CD4-positive, alpha-beta T cell treated with Interleukin-4 for 4 hours (primary cell): ENCODE results near the gene ABCC8.

ENCODE experiments used
- DNase-seq: peaks from one replicate; pipeline ENCODE4 v3.0.0-alpha.2; 2020

Gene ABCC8

DNA sequence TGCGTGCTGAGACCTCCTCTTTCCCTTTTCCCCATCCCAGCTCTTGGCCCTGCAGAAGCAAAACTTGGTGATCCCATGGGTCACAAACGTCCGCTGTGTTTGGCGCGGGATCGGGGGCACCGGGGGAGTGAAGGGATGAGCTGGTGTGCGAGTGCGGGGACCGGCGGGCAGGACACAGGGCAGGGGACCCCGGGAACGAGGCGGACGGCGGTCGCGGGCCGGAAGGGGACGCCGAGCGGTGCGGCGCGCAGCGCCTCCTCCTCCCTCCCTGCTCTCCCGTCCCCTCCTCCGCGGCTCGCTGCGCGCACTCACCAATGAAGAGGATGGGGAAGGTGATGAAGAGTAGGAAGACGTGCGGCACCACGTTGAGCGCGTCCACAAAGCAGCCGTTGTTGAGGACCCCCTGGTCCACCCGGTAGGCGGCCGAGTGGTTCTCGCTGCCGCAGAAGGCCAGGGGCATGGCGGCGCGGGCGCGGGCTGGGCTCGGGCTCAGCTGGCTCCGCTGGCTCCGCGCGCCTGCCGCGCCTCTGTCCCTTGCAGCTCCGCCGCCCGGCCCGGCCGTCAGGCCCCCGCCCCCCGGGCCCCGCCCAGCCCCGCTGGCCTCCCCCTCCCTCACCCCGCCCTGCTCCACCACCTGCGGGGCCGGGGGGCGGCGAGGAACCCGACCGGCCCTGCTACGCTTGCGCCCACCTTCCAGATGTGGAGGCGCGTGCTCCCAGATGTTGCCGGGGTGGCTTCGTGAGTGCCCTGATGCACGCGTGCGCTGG lies at the start of gene ABCC8:
Gene ABCC8, minus strand, starts transcription at position 529 of the 767 bp plus-strand sequence. Its CDS starts 69 bp downstream, at position 460.
- DNase-seq: no peak

DNA sequence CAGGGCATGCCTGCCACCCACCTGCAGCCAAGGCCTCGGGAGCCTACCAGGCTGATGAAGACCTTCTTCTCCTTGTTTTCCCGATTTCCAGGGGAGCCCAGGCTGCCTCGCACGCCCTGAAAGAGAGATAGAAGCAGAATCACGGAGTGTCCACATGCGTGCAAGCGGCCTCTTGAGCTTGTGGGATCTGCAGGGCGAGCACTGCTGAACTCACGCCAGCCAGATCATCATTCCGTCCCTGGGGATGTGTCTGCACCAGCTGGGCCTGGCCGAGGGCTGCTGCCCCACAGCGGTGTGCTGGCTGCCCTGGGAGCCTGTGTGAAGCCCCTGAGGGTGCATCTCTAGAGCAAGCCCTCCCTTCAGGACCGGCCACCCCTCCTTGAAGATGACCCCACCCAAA lies 49.7 kb upstream of the ABCC8 start:
- DNase-seq: no peak

DNA sequence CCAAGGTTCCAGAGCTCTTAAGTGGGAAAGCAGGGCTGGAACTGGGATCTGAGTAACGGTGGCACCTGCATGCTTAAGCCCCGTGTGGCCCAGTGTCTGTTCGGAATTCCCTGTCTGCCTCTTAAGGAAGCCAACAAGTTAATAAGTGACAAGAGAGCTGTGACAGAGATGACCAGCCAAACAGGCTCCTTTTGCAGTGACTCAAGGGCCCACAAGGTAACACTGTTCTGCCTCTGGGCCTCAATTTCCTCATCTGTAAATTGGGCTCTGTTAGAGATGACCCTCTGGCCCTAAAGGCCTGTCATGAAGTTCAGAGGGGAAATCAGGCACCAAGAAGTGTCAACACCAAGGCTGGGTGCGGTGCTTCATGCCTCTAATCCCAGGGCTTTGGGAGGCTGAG lies 48.9 kb upstream of the ABCC8 start:
- no peak for DNase-seq

DNA sequence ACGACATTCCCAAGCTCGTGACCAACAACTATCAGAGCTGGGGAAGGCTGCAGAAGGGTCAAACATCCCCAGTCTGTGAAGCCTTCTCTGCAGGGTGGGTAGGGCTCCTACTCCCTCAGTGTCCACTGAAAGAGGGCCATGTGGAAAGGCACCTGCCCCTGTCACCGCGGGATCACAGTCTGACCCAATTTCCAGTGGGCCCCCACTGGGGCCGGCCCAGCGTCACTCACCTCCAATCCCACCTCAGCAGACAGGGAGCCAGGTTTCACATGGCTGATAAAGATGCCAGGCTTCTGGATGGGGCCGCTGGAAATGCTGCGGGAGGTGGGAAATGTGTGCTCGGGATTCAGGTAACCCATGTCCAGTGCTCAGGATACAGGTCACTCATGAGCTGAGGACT lies 47.6 kb upstream of the ABCC8 start:
- no peak for DNase-seq

DNA sequence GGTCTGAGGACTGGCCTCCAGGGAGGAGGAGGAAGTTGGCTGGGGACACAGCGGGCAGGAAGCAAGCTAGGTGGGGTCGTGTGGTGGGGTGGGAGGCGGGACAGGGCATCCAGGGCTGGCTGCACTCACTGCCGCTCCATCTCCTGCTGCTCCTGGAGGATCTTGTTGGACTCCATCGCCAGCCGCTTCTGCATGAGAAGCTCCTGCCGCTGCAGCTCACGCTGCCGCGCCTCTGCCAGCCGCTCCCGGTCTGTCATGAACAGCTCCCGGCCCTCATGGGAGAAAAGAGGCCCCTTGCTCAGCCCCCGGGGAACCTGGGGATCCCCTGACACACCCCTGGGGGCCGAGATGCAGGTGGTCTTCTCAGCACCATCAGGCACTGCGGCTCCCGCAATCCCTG lies 46.0 kb upstream of the ABCC8 start:
- no peak for DNase-seq

DNA sequence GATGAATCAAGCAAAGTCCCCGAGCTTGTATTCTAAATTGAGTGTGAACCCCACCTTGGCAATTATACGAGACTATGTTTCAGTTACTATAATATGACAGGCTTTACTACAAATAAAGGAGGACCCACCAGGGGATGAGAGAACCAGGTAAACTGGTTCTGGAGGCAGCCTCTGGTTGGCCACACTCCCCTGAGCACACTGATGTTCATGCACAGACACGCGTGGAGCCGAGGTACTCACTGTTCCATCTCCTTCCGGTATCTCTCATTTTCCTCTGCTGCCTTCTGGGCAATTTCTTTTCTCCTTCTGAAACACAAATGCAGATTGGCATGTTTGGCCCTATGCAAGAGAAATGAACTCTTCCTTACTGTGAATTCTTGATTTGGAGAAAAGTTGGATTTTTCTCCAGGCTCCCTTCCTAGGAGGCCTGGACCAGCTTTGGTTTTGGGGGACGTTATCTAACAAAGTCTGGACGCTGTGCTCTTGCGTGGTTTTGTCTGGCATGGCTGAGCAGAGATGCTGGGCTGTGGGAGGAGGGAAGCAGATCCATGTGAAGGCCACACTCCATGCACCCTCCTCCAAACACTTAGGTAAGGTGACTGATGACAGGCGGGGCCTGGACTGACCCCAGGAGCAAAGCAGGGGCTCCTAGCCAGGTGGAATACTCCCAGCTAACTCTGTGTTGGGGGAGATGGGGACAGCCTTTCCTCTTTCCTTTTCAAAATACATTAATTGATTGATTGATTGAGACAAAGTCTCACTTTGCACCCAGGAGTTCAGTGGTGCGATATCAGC lies 44.7 kb upstream of the ABCC8 start:
- no peak for DNase-seq

DNA sequence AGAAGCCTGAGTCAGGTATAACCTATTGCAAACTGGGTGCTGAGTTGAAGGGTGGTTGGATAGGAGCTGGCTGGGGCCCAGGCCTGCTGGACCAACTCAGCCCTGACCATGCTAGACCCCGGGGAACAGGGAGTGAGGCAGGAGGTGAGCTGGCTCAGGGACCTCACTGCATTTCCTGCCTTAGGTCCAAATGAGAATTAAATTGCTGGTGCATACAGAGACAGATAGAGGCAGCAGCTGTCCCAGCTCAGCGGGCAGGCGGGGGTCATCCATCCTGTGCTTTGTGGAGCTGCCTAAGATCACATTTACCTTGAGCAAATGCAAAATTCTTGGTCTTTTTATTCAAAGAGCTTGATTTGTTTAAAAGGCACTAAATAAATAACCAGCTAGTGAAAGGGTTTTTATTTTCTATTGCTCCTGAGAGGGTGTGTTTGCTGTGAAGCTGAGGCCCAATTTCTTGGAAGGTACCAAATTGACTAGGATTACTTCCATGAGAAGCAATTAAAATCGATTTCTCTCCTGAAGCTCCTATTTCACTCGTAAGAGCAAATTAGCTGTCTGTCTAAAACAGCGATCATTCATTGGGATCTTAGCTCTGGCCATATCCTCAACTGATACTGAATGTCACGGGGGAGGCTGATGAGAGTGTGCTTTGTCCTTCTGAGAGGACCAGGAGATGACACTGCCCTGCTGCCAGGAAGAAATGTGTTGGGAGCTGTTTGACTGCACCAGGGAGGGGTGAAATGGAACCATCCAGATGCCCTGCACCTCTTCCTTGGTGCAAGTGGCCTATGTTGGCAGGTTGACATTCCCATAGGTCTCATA lies 42.6 kb upstream of the ABCC8 start:
- no peak for DNase-seq

DNA sequence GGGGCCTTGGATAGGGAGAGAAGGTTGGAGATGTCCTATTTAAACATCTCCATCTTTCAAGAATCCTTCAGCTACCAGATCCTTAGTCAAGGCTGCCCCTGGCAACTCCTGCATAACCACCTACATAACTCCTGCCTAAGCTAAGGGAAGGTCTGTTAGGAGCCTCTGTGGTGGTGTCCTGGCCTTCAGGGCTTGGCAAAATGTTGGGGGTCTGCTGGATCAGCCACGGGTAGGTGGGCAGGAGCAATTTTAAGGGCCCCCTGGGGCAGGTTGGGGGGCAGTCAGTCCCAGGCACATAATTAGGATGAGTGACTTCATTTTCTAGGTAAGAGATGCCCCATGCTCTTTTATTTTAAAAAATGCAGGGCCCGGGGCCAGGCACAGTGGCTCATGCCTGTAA lies 41.7 kb upstream of the ABCC8 start:
- no peak for DNase-seq

DNA sequence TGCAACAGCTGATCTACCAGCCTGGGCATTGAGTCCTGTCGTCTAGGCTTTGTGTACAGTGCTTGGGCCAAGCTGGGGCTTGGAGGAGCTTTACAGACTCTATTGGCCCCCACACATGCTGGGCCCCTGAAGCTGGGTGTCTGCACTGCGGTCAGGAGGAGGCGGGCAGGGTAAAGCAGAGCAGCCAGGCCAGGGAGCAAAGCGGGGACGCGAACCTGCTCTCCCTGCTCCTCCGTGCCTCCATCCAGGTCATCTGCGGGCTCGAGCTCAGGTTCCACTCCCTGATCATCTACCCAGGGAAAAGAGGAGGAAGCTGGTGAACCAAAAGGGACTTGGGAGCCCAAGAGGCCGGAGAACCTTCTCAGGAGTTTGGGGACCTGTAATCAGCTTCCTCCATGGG lies 40.5 kb upstream of the ABCC8 start:
- DNase-seq: no peak

DNA sequence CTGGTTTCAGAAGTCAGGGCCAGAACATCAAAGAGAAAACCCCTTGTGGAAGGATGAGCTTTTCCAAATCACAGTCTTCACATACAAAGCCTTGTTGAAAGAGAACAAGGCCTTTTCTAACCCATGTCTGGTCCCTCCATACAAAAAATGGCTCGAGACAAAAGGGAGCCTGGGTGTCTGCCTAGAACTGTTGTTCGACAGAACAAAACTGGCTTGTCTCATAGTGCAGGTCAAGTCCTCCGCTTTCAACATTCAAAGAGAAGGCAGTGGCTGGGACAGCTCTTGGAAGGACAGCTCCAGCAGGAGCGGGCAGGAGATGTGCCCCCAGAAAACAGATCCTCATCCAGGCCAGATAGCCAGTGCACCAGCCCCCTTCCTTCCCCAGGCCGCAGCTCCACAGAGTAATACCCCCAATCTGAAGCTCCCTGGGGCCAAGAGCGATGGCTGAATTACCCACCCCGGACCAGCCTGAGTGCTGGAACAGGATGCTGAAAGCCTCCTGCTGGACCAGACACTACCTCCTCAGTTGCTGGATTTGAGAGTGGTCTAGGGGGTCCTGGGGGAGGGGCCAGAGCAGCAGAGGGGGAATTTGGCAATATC lies 40.0 kb upstream of the ABCC8 start:
- no peak for DNase-seq

DNA sequence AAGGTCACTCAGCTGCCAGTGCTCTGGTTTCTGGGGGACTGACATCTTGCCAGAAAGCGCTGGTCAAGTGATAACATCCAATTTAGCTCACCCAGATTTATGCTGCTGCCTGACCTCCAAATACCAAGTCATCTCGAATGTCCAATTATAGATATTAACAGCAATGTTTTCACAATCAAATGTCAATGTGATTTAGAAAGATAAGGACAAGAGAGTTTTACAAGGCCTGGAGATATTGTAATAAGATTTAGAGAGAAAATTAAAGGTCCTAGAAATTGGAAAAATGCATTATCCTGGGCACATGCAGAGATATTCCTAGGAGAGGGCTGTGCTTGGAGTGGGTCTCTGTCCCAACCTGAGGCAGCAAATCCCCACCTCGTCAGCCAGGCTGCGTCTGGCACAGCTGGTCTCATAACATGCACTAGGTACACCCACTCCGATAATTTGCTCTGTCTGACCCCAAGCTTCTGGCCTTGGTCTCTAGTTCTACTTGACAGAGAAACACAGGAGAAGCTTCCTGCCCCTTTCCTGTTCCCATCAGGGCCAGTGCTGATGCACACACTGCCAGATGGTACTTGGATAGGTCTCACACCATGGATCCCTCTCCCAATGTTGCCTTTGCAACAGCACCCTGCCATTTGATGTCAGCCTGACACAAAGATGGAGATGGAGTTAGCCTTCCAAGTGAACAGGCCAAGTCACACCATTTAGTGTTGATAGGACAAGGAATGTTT lies 39.0 kb upstream of the ABCC8 start:
- DNase-seq: no peak

DNA sequence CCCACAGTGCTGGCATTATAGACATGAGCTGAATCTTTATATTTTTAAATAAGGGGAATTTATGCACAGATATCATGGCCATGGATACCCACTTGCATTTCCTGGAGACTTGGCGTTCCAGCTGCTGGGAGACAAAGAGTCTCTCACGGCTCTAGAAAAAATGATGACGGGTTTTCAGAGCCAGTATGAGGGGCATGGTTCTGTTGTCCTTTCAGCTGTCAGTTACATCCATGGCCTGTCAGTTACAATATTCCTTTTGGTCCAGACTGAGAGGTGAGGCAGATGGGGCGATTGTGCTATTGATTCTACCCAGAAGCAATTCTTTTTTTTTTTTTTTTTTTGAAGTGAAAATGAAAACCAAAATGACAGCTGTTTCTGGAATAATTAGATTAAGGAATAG lies 37.8 kb upstream of the ABCC8 start:
- DNase-seq: no peak

DNA sequence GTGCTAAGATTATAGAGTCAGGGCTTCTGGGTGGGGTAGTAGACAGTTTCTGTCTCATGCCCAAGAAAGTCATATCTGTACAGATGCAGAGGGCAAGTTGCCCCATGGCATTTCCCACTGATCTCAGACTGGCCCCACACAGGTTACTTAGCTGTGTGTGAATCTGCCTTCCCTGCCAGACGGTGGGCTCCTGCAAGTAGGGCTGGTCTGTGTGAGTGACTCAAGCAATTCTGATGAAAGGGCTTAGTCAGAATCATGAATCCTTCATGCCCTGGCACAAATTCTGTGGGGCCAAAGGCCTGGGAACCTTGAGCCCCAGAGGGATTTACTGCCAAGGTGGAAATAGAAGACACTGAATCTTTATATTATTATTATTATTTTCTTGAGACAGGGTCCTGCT lies 37.2 kb upstream of the ABCC8 start:
- no peak for DNase-seq

DNA sequence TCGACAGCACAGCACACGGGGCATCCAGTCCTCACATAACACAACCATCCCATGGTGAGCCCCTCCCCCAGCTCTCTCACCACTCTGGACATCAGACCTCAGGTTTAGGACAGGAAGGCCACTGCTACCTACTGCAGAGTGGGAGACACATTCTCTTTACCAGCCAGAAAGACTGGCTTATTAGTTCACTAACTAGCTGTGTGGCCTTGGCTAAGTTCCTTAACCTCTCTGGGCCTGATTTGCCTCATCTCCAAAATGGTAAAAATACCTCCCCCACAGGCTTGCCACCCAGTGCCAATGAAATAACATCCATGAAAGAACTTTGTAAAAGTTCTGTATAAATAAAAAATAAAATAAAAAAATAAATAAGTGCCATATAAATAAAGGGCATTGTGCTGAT lies 35.5 kb upstream of the ABCC8 start:
- no peak for DNase-seq

DNA sequence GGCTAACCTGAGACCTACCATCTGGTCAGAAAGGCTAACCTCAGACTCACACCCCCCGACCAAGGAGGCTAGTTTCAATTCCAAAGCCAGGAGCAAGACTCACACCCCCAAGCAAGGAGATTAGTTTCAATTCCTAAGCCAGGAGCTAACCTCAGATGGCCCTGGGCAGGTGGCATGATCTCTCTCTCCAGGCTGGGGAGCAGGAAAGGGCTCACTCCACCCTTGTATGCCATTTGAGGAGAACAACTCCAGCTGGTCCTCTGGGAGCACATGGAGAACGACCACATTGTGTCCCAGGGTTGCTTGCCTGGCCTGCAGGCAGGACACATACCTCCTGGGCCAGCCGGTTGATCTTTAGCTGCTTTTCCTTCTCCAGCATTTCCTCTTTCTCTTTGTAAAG lies 34.9 kb upstream of the ABCC8 start:
- DNase-seq: no peak

DNA sequence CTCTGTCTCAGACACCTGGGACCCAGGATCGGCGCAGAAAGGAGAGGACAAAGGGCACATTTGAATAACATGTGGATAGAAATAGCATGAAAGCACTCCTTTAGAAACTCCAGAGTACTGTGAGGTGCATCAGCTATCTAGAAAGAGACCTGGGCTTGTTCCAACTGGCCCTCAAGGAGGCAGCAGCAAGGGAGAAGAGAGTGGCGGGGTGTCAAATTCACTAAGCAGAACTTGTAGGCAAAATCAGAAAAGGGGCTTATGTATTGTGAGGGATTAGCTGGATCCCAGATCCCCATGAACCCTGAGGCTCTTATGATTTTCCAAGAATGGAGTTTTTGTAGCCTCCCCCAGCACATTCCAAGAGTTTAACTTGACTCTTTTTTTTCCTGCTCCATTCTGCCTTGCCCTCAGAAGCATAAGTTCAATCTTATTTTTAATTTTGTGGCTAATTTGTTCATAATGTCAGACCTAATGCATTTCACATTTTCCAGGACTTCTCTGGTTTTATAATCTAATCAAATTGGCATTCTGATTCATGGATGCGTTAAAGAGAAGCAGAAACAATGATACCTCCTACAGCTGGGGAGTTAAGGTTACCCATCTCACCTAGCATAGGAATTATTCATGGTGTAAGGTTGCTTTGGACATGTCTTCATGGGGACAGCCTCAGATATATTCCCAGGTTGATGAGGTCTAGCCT lies 34.0 kb upstream of the ABCC8 start:
- no peak for DNase-seq

DNA sequence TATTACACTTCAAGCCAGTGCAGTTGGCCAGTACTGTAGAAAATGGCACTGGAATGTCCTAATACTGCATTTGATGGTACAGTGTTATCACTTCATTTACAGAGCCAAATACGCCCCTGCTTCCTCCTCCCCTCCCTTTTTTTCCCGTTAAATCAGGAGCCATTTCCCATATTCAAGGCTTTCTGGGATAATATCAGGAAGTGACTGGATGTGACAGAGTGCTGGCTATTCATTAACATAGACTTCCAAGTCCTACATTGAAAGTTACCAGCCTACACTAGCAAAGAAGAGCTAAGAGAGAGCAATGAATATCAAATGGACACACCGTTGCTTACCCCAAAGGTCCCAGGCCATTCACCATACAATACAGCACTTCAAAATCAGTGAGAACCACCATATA lies 32.1 kb upstream of the ABCC8 start:
- DNase-seq: no peak

DNA sequence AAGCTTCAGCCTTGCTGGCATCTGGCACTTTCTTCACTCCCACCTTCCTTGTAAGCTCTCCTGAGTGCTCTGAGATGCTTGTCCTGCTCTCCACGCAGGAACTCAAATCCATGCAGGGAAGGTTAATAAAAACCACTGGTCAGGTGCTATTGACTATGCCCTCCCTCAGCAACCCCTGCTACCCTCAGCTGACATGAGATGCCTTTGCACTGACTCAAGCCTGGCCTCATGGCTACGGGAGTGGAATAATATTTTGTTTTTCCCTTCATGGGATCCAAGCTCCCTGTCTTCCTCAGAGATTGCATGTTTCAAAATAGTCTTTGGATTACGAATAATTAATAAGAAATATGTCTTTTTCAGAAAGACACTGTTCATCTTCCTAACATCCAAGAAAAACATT lies 31.7 kb upstream of the ABCC8 start:
- no peak for DNase-seq

DNA sequence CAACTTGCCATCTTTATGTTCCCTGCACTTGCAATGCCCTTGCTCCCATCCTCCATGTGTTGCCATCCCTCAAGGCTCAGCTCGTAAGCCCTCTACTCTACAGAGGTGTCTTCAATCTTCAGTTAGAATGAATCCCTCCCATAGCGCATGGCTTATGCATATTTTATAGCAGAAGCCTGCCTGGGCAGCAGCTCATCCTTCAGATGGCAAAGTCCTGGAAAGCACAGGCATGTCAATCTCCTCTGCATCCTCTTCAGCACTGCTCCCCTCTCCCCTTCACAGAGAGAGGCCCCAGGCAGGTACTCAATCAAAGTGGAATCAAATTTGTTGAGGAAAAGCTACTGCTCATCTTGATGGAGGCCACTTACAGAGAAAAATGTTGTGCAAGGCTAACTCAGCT lies 31.1 kb upstream of the ABCC8 start:
- DNase-seq: no peak

DNA sequence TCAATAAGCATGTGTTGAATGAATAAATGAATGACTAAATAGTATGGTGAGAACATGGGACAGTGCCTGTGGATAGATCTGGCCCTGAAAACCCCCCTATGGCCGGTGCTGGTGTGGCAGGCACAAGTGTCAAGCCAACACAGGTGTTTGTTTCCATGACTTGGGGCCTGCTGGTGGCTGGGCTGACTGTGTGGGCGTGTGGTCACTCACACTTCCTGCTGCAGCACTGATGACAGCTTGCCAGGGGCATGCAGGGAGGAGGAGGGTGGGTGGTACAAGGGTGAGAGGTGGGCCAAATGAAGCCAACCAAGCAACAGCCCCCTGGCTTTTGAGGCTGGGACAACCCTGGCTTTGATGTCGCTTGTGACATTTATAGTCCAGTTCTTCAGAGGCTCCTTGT lies 30.3 kb upstream of the ABCC8 start:
- DNase-seq: no peak

DNA sequence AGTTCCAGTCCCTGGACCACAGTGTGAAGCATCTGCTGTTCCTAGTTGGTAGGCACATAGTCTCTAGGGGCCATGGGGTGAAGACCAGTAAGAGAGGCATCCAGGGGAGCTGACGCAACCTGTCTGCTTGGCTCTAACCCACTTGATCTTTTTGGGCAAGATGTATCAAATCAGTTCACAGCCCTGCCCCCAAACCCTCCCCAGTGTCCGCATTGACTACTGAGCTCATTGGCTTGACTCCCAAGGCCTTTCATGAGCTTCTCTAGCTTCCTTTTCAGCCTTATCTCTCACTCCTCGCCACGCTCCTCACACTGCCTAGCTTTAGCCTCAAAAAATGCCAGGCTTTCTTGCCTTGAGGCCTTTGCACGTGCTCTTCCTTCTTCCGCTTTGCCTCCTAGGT lies 29.7 kb upstream of the ABCC8 start:
- DNase-seq: no peak

DNA sequence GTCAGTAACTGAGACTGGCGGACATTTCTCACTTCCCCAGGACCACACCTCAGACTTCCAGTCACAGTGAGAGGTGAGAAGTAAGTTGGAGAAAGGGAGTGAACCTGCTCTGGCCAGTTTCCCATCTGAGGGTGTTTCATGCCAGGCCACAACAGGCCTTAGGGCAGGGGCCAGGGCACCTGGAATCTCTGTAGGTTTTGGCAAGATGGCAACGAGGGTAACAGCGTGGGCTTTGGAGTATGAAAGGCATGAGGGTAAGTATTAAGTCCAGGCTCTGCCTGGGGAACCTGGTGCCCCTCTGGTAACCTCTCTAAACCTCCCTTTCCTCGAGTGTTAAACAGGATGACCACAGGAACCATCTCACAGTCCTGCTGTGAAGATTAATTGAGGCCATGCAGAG lies 28.5 kb upstream of the ABCC8 start:
- no peak for DNase-seq
